H1 (cell line): ENCODE measurements around the gene ZMYM2. TPM values are rescaled to one million over a fixed set of nuclear protein-coding genes. Genes with fewer than 3 reads are reported as not detected.

ENCODE experiments used
- CTCF ChIA-PET: fragments of 300-600 bp; sonication (Branson Sonifier 250); formaldehyde crosslinking; loops from one replicate; lab custom pipeline; 2021; ENCODE audit not compliant: partially characterized antibody; lab: Charles Lee
- POLR2A ChIA-PET: fragments of 300-600 bp; sonication (Branson Sonifier 250); formaldehyde crosslinking; loops from one replicate; lab custom pipeline; 2021; ENCODE audit warnings: inconsistent platforms; ENCODE audit not compliant: partially characterized antibody; lab: Charles Lee
- DNase-seq, 2 experiments: peaks; one replicate each; pipeline versions ENCODE4 v3.0.0 to v3.0.0-alpha.2; 2010 to 2022; ENCODE audit warnings: low spot score in 2 of 2, low read depth in 1 of 2, mixed read lengths in 1 of 2
- FAIRE-seq: peaks from 2 replicates; lab custom pipeline; 2011; peaks lifted over from hg19 to GRCh38; lab: Jason Lieb, UNC
- H2AFZ ChIP-seq: 2 replicates; pipeline ENCODE4 v1.8.1; 2012; ENCODE audit warnings: low read length, inconsistent platforms
- H2AK5ac ChIP-seq: 2 replicates; pipeline ENCODE4 v1.6.1; 2013; ENCODE audit warnings: low read depth, low read length
- H2BK120ac ChIP-seq: replicated peaks from 2 replicates; pipeline ENCODE3; 2013; ENCODE audit warnings: low read depth, low read length, inconsistent platforms
- H2BK12ac ChIP-seq: 2 replicates; pipeline ENCODE4 v1.6.1; 2013; ENCODE audit warnings: low read depth, low read length
- H2BK15ac ChIP-seq: 2 replicates; pipeline ENCODE4 v1.6.1; 2013; ENCODE audit warnings: low read length
- H2BK20ac ChIP-seq: 2 replicates; pipeline ENCODE4 v1.6.1; 2013; ENCODE audit warnings: low read length
- H2BK5ac ChIP-seq: 2 replicates; pipeline ENCODE4 v1.6.1; 2013; ENCODE audit warnings: low read depth, low read length
- H3K14ac ChIP-seq: 2 replicates; pipeline ENCODE4 v1.6.1; 2013; ENCODE audit warnings: inconsistent platforms; ENCODE audit not compliant: insufficient read length
- H3K18ac ChIP-seq: 2 replicates; pipeline ENCODE4 v1.6.1; 2013; ENCODE audit warnings: low read length; ENCODE audit errors: extremely low read depth
- H3K23ac ChIP-seq: 2 replicates; pipeline ENCODE4 v1.6.1; 2013; ENCODE audit warnings: inconsistent platforms; ENCODE audit not compliant: insufficient read length
- H3K23me2 ChIP-seq: 2 replicates; pipeline ENCODE4 v1.6.1; 2013; ENCODE audit warnings: low read depth, low read length
- H3K27ac ChIP-seq: 2 replicates; pipeline ENCODE4 v1.6.1; 2011; ENCODE audit warnings: low read depth, low read length, inconsistent platforms
- H3K27me3 ChIP-seq, 4 experiments: replicated peaks in 1 of 4; 1 replicate in 1 of 4; 2 replicates in 3 of 4; pipeline versions ENCODE4 v1.6.1 to v1.8.1; 2011 to 2013; ENCODE audit warnings: low read length in 3 of 4, mild to moderate bottlenecking in 3 of 4, inconsistent platforms in 2 of 4, mixed read lengths in 2 of 4, moderate library complexity in 1 of 4; ENCODE audit not compliant: control insufficient read depth in 3 of 4, insufficient read depth in 3 of 4; ENCODE audit errors: extremely low read depth in 1 of 4
- H3K36me3 ChIP-seq, 4 experiments: 2 replicates each; pipeline versions ENCODE4 v1.6.1 to v1.8.1; 2011 to 2013; ENCODE audit warnings: mild to moderate bottlenecking in 4 of 4, low read length in 3 of 4, moderate library complexity in 2 of 4, control low read depth in 1 of 4, inconsistent platforms in 1 of 4; ENCODE audit not compliant: insufficient read depth in 4 of 4, control insufficient read depth in 2 of 4
- H3K4ac ChIP-seq: replicated peaks from 2 replicates; pipeline ENCODE3; 2013; ENCODE audit warnings: low read length, low read depth, mixed read lengths, inconsistent platforms; ENCODE audit not compliant: insufficient read length
- H3K4me1 ChIP-seq, 4 experiments: replicated peaks in 1 of 4; 1 replicate in 1 of 4; 2 replicates in 3 of 4; pipeline versions ENCODE4 v1.6.1 to v1.8.1; 2011 to 2013; ENCODE audit warnings: low read length in 3 of 4, inconsistent platforms in 2 of 4, mixed read lengths in 1 of 4; ENCODE audit not compliant: insufficient read depth in 4 of 4, control insufficient read depth in 3 of 4
- H3K4me2 ChIP-seq, 2 experiments: 2 replicates each; pipeline versions ENCODE4 v1.6.1 to v1.8.1; 2011 to 2013; ENCODE audit warnings: low read depth in 2 of 2, low read length in 2 of 2, control low read depth in 1 of 2, inconsistent platforms in 1 of 2, mild to moderate bottlenecking in 1 of 2; ENCODE audit not compliant: insufficient read depth in 1 of 2
- H3K4me3 ChIP-seq, 4 experiments: fragments of 200-600, 300-600 bp in 1 of 4; sonication (generic), shearing (Covaris generic), sonication (Bioruptor Twin) in 1 of 4; 2 replicates each; pipeline versions ENCODE4 v1.5.1 to v1.8.1; 2011 to 2016; ENCODE audit warnings: low read length in 4 of 4, low read depth in 3 of 4, control low read depth in 2 of 4, inconsistent platforms in 2 of 4, mild to moderate bottlenecking in 2 of 4, mixed read lengths in 1 of 4, moderate library complexity in 1 of 4; ENCODE audit not compliant: insufficient read depth in 2 of 4; ENCODE audit errors: extremely low read depth in 1 of 4
- H3K56ac ChIP-seq: replicated peaks from 2 replicates; pipeline ENCODE3; 2013; ENCODE audit warnings: low read depth, mild to moderate bottlenecking, mixed read lengths, low read length, inconsistent platforms; ENCODE audit not compliant: insufficient read length
- H3K79me1 ChIP-seq: 2 replicates; pipeline ENCODE4 v1.6.1; 2013; ENCODE audit warnings: low read depth, low read length, control low read depth
- H3K79me2 ChIP-seq, 2 experiments: 2 replicates each; pipeline versions ENCODE4 v1.6.1 to v1.8.1; 2012 to 2013; ENCODE audit warnings: low read length in 2 of 2, mild to moderate bottlenecking in 2 of 2, inconsistent platforms in 1 of 2; ENCODE audit not compliant: insufficient read depth in 2 of 2, control insufficient read depth in 1 of 2
- H3K9ac ChIP-seq, 4 experiments: replicated peaks in 1 of 4; 1 replicate in 1 of 4; 2 replicates in 3 of 4; pipeline versions ENCODE4 v1.6.1 to v1.8.1; 2011 to 2013; ENCODE audit warnings: low read depth in 3 of 4, low read length in 3 of 4, control low read depth in 2 of 4, mild to moderate bottlenecking in 2 of 4, moderate library complexity in 2 of 4, inconsistent platforms in 1 of 4; ENCODE audit errors: extremely low read depth in 1 of 4
- H3K9me3 ChIP-seq, 2 experiments: 2 replicates each; pipeline versions ENCODE4 v1.6.1 to v1.8.1; 2012 to 2013; ENCODE audit warnings: mild to moderate bottlenecking in 2 of 2, moderate library complexity in 2 of 2, control low read depth in 1 of 2, inconsistent platforms in 1 of 2, low read depth in 1 of 2, low read length in 1 of 2, mixed read lengths in 1 of 2; ENCODE audit not compliant: insufficient read depth in 2 of 2
- H4K20me1 ChIP-seq, 2 experiments: replicated peaks in 1 of 2; 2 replicates each; pipeline versions ENCODE3 to v1.8.1; 2011 to 2013; ENCODE audit warnings: inconsistent platforms in 2 of 2, low read length in 2 of 2, mild to moderate bottlenecking in 1 of 2; ENCODE audit not compliant: insufficient read depth in 2 of 2, control insufficient read depth in 1 of 2
- H4K5ac ChIP-seq: 2 replicates; pipeline ENCODE4 v1.6.1; 2013; ENCODE audit warnings: low read length, low read depth, mixed read lengths, inconsistent platforms; ENCODE audit not compliant: insufficient read length
- H4K8ac ChIP-seq: 2 replicates; pipeline ENCODE4 v1.8.0; 2013; ENCODE audit warnings: mild to moderate bottlenecking, moderate library complexity, low read length, inconsistent platforms; ENCODE audit not compliant: insufficient read depth; ENCODE audit errors: extremely low read depth
- H4K91ac ChIP-seq: replicated peaks from 2 replicates; pipeline ENCODE3; 2013; ENCODE audit warnings: low read length, mixed read lengths, inconsistent platforms; ENCODE audit not compliant: insufficient read length
- BRCA1 ChIP-seq: IDR thresholded peaks from 2 replicates; pipeline ENCODE4 v1.6.1; 2012; ENCODE audit warnings: low read depth, low read length, improper control_type of control experiment
- CEBPB ChIP-seq: IDR thresholded peaks from 2 replicates; pipeline ENCODE4 v1.6.1; 2012; ENCODE audit warnings: low read depth, low read length
- CTBP2 ChIP-seq: IDR thresholded peaks from 2 replicates; pipeline ENCODE4 v1.7.0; 2011; ENCODE audit warnings: borderline replicate concordance, mild to moderate bottlenecking, moderate library complexity, mixed read lengths, low read length; ENCODE audit not compliant: insufficient read depth, insufficient read length
- FOSL1 ChIP-seq: IDR thresholded peaks from 2 replicates; pipeline ENCODE4 v1.6.1; 2011; ENCODE audit warnings: mild to moderate bottlenecking, low read depth, low read length, moderate library complexity; ENCODE audit not compliant: insufficient read depth
- JUND ChIP-seq: IDR thresholded peaks from 2 replicates; pipeline ENCODE4 v1.6.1; 2011; ENCODE audit warnings: mild to moderate bottlenecking, improper control_type of control experiment, low read length
- KDM4A ChIP-seq: IDR thresholded peaks from one replicate; pipeline ENCODE4 v1.7.1; 2012; ENCODE audit warnings: low read depth, mild to moderate bottlenecking, moderate library complexity, low read length, inconsistent platforms; ENCODE audit not compliant: severe bottlenecking
- KDM5A ChIP-seq: fragments of 200-600 bp; IDR thresholded peaks from 2 replicates; pipeline ENCODE4 v1.7.1; 2012; ENCODE audit warnings: mild to moderate bottlenecking, low read length, inconsistent platforms, mixed read lengths
- PHF8 ChIP-seq: fragments of 200-600 bp; sonication (generic); conservative IDR thresholded peaks from 2 replicates; pipeline ENCODE4 v1.7.1; 2012; ENCODE audit warnings: low read depth, mild to moderate bottlenecking, inconsistent platforms, low read length, moderate library complexity
- SP2 ChIP-seq: IDR thresholded peaks from 2 replicates; pipeline ENCODE4 v1.6.1; 2012; ENCODE audit warnings: mild to moderate bottlenecking, low read length, inconsistent platforms
- WGBS, 2 experiments: shearing (Covaris generic) in 1 of 2; methylation state at CpG; one replicate each; pipeline versions ENCODE4 v1.1.6 to v1.1.7; 2013 to 2015; ENCODE audit warnings: low lambda C conversion rate in 2 of 2, mixed read lengths in 2 of 2, inconsistent platforms in 1 of 2, low coverage in 1 of 2, missing lambda C conversion rate in 1 of 2; ENCODE audit not compliant: insufficient replicate concordance in 2 of 2, insufficient coverage in 1 of 2, insufficient read length in 1 of 2; ENCODE audit errors: extremely low coverage in 1 of 2, missing lambda C conversion rate in 1 of 2; 5-methylcytosine and 5-hydroxymethylcytosine counted together
- polyA plus RNA-seq, 7 experiments: library from polyadenylated mRNA; depleted of rRNA in 3 of 7; stranded (reverse) in 5 of 7; unstranded in 2 of 7; fragments of >200 nt in 5 of 7; fragments of 200-250 nt in 2 of 7; gene quantifications; 1 replicate in 5 of 7; 2 replicates in 1 of 7; 4 replicates in 1 of 7; pipeline versions ENCODE4 v1.2.1 to v1.2.3, GENCODE V29; 2011 to 2013; ENCODE audit warnings: missing spikeins in 2 of 7, mixed read lengths in 2 of 7
- total RNA-seq: library from RNA; stranded (reverse); fragmentation: NEBNext Ultra II Directional; extraction: Animal tissue kit (Norgen Biotek cat#: 25700); gene quantifications from 2 replicates; pipeline ENCODE4 v1.2.1, GENCODE V29; 2021

Gene ZMYM2
- total and polyA plus RNA-seq, 2 of the 8 experiments (the other 6 are each of a cell fraction or from before 2014, with no cell fraction given), result 41.2 to 159 TPM

GRCh38 chr13:19959141-19959830 is 759 bp downstream of the ZMYM2 start:
- peak overlapping the region; percentile 94 for H3K56ac ChIP-seq
- H3K23ac ChIP-seq, result no peak overlapping the region
- no peaks in the 10 kb centered on the region for H3K27me3 ChIP-seq
- H2BK120ac ChIP-seq, result no peak overlapping the region
- H2BK12ac ChIP-seq, result no peak overlapping the region
- H3K36me3 ChIP-seq, result peaks cover 0 to 24% (median 5%) of the 10 kb centered on the region in 4 experiments; a peak in 3 of 8 replicates
- DNase-seq (peak in 1 of 2 experiments; percentile 75), FAIRE-seq (no peak)
- H3K23me2 ChIP-seq, result peaks cover 4% of the 10 kb centered on the region
- no peak overlapping the region; the same call in 1 of the 2 replicates for H2AFZ ChIP-seq
- H4K8ac ChIP-seq, result peak overlapping the region; percentile 95
- 1% methylated on average over 14 of the region's 61 CpGs; no CpG with 5 or more reads in 1 of the 2 experiments for WGBS, 2 experiments
- H3K4ac ChIP-seq, result peak overlapping the region; percentile 82
- H3K79me1 ChIP-seq, result no peaks in the 10 kb centered on the region
- POLR2A ChIA-PET, result interaction anchor here (0.9 to 1.0 kb wide), 5 partner anchors 9 to 186 kb away, joined by 3 to 9 read pairs (median 4); no protein-coding TSS in a partner anchor
- no peak overlapping the region for H2AK5ac ChIP-seq
- peak overlapping the region; percentile 73 to 99 (median 93) for H3K4me3 ChIP-seq
- peak overlapping the region; percentile 61 for H4K91ac ChIP-seq
- H2BK5ac ChIP-seq, result peak overlapping the region; percentile 89
- H3K18ac ChIP-seq, result peak overlapping the region; percentile 85
- 0 out of 2 replicates have a peak overlapping the region, but pooled peaks have one; percentile 76 for H2BK15ac ChIP-seq
- peaks cover 0 to 6% (median 3%) of the 10 kb centered on the region in 4 experiments; a peak in 2 of 7 replicates for H3K4me1 ChIP-seq
- peak overlapping the region; percentile 97 for H4K5ac ChIP-seq
- no peak overlapping the region for H2BK20ac ChIP-seq
- peak overlapping the region; percentile 93 for H3K27ac ChIP-seq
- peak overlapping the region; percentile 67 to 91 (median 82) for H3K9ac ChIP-seq
- no peak overlapping the region for H3K14ac ChIP-seq
- H3K79me2 ChIP-seq, result peaks cover 9 to 51% of the 10 kb centered on the region in 2 experiments
- CTCF ChIA-PET, result interaction anchor here (0.8 to 1.1 kb wide), 5 partner anchors 13 to 26 kb away, joined by 3 to 5 read pairs (median 4); no protein-coding TSS in a partner anchor
- H3K9me3 ChIP-seq, result no peaks in the 10 kb centered on the region; a peak in 1 of 4 replicates
- H3K4me2 ChIP-seq, result peak overlapping the region; percentile 78 to 96
- peaks cover 6 to 18% of the 10 kb centered on the region in 2 experiments for H4K20me1 ChIP-seq
- TF ChIP-seq KDM5A (no peak), FOSL1 (no peak), CTBP2 (no peak), JUND (no peak), KDM4A (no peak), BRCA1 (no peak), PHF8 (peak; percentile 67; the same call in 1 of the 2 replicates), CEBPB (no peak), SP2 (no peak)
